CD14-positive monocyte (primary cell): Measurements from ENCODE around the gene HECTD1. TPM values are rescaled to one million over a fixed set of nuclear protein-coding genes. Genes with fewer than 3 reads are reported as not detected.

ENCODE experiments used
- DNase-seq, 3 donors: peaks; one replicate each; pipeline ENCODE4 v3.0.0-alpha.2; 2011 to 2022
- H2AFZ ChIP-seq: 2 replicates; pipeline ENCODE4 v1.6.0; 2012; ENCODE audit warnings: mild to moderate bottlenecking, low read depth, low read length, inconsistent platforms; ENCODE audit not compliant: insufficient read depth, poor library complexity, severe bottlenecking
- H3K27ac ChIP-seq, 2 donors: 1 replicate in 1 of 2; 2 replicates in 1 of 2; pipeline ENCODE4 v1.5.1; 2012 to 2013; ENCODE audit warnings: low read length in 2 of 2, control low read depth in 1 of 2, inconsistent platforms in 1 of 2, low read depth in 1 of 2, mild to moderate bottlenecking in 1 of 2
- H3K27me3 ChIP-seq, 2 donors: one replicate each; pipeline versions ENCODE4 v1.6.0 to v1.6.1; 2011 to 2013; ENCODE audit warnings: low read length in 2 of 2; ENCODE audit not compliant: control insufficient read depth in 2 of 2, insufficient read depth in 2 of 2
- H3K36me3 ChIP-seq, 2 donors: replicated peaks in 1 of 2; 1 replicate in 1 of 2; 2 replicates in 1 of 2; pipeline versions ENCODE4 v1.5.1 to v1.6.1; 2012 to 2013; ENCODE audit warnings: low read length in 2 of 2, control low read depth in 1 of 2, inconsistent platforms in 1 of 2, mild to moderate bottlenecking in 1 of 2; ENCODE audit not compliant: insufficient read depth in 2 of 2, control insufficient read depth in 1 of 2
- H3K4me1 ChIP-seq, 2 donors: 1 replicate in 1 of 2; 2 replicates in 1 of 2; pipeline versions ENCODE4 v1.5.1 to v1.6.1; 2012 to 2013; ENCODE audit warnings: low read length in 2 of 2, control low read depth in 1 of 2, inconsistent platforms in 1 of 2, mild to moderate bottlenecking in 1 of 2, moderate library complexity in 1 of 2; ENCODE audit not compliant: insufficient read depth in 2 of 2, control insufficient read depth in 1 of 2
- H3K4me2 ChIP-seq: replicated peaks from 2 replicates; pipeline ENCODE3; 2012; ENCODE audit warnings: low read length, moderate library complexity, mild to moderate bottlenecking; ENCODE audit not compliant: poor library complexity, severe bottlenecking; ENCODE audit errors: extremely low read depth
- H3K4me3 ChIP-seq, 3 experiments: fragments of 200-600 bp in 1 of 3; sonication (generic) in 1 of 3; replicated peaks in 1 of 3; 1 replicate in 2 of 3; 2 replicates in 1 of 3; pipeline ENCODE4 v1.5.1; 2011 to 2013; ENCODE audit warnings: low read length in 3 of 3, mild to moderate bottlenecking in 3 of 3, control low read depth in 2 of 3, low read depth in 2 of 3, inconsistent platforms in 1 of 3, moderate library complexity in 1 of 3
- H3K79me2 ChIP-seq: 2 replicates; pipeline ENCODE4 v1.6.0; 2012; ENCODE audit warnings: mild to moderate bottlenecking, control low read depth, inconsistent platforms, low read length, moderate library complexity; ENCODE audit not compliant: insufficient read depth
- H3K9ac ChIP-seq: 2 replicates; pipeline ENCODE4 v1.6.0; 2017; ENCODE audit warnings: low read length, mild to moderate bottlenecking; ENCODE audit not compliant: insufficient read depth, poor library complexity, severe bottlenecking
- H3K9me3 ChIP-seq, 2 donors: replicated peaks in 1 of 2; 1 replicate in 1 of 2; 2 replicates in 1 of 2; pipeline versions ENCODE4 v1.5.1 to v1.6.1; 2012 to 2013; ENCODE audit warnings: low read length in 2 of 2, control low read depth in 1 of 2; ENCODE audit not compliant: control insufficient read depth in 1 of 2, insufficient read depth in 1 of 2
- H4K20me1 ChIP-seq: 2 replicates; pipeline ENCODE4 v1.6.0; 2012; ENCODE audit warnings: mild to moderate bottlenecking, low read length, control low read depth, moderate library complexity; ENCODE audit not compliant: insufficient read depth
- H3K27ac Mint-ChIP-seq, 7 donors: one replicate each; pipeline ENCODE4 v1.8.0; 2020; ENCODE audit warnings: mild to moderate bottlenecking in 7 of 7, mixed read lengths in 7 of 7, moderate library complexity in 6 of 7, inconsistent platforms in 2 of 7
- H3K27me3 Mint-ChIP-seq, 3 donors: one replicate each; pipeline ENCODE4 v1.8.0; 2021 to 2022; ENCODE audit warnings: low read depth in 3 of 3, mild to moderate bottlenecking in 3 of 3, mixed read lengths in 3 of 3, moderate library complexity in 3 of 3, inconsistent platforms in 1 of 3
- H3K36me3 Mint-ChIP-seq, 2 donors: one replicate each; pipeline ENCODE4 v1.8.0; 2020; ENCODE audit warnings: mixed read lengths in 2 of 2, inconsistent platforms in 1 of 2, mild to moderate bottlenecking in 1 of 2
- H3K4me1 Mint-ChIP-seq: one replicate; pipeline ENCODE4 v1.8.0; 2020; ENCODE audit warnings: mild to moderate bottlenecking, mixed read lengths
- H3K4me3 Mint-ChIP-seq, 2 donors: one replicate each; pipeline ENCODE4 v1.8.0; 2020; ENCODE audit warnings: mild to moderate bottlenecking in 2 of 2, mixed read lengths in 2 of 2, moderate library complexity in 1 of 2
- H3K9me3 Mint-ChIP-seq, 7 donors: one replicate each; pipeline ENCODE4 v1.8.0; 2020 to 2022; ENCODE audit warnings: mixed read lengths in 7 of 7, mild to moderate bottlenecking in 6 of 7, moderate library complexity in 6 of 7, inconsistent platforms in 2 of 7
- WGBS: methylation state at CpG from one replicate; pipeline ENCODE4 v1.1.5; 2013; ENCODE audit warnings: missing lambda C conversion rate; ENCODE audit not compliant: insufficient coverage; 5-methylcytosine and 5-hydroxymethylcytosine counted together
- intact Hi-C, 2 donors: fragments of 100-400 bp; cut with micrococcal nuclease; formaldehyde crosslinking; loops; one replicate each; pipeline versions ENCODE4 v1.15.0 to v1.15.1; 2023
- polyA plus RNA-seq, 3 donors: library from polyadenylated mRNA; depleted of rRNA in 1 of 3; unstranded in 2 of 3; stranded (reverse) in 1 of 3; fragments of 300-500 nt in 2 of 3; fragments of >200 nt in 1 of 3; fragmentation: Illumina TruSeq in 2 of 3; gene quantifications; 1 replicate in 2 of 3; 2 replicates in 1 of 3; pipeline ENCODE4 v1.2.3, GENCODE V29; 2012 to 2021
- TF ChIP-seq, protein P1 (sequence below): fragments of 200-600 bp; IDR thresholded peaks from one replicate; pipeline ENCODE4 v1.8.0; 2022; ENCODE audit warnings: antibody characterized with exemption, mild to moderate bottlenecking

HECTD1 gene
- polyA plus RNA-seq, 3 donors = 12.7 to 55.9 (median 21.5) TPM

DNA sequence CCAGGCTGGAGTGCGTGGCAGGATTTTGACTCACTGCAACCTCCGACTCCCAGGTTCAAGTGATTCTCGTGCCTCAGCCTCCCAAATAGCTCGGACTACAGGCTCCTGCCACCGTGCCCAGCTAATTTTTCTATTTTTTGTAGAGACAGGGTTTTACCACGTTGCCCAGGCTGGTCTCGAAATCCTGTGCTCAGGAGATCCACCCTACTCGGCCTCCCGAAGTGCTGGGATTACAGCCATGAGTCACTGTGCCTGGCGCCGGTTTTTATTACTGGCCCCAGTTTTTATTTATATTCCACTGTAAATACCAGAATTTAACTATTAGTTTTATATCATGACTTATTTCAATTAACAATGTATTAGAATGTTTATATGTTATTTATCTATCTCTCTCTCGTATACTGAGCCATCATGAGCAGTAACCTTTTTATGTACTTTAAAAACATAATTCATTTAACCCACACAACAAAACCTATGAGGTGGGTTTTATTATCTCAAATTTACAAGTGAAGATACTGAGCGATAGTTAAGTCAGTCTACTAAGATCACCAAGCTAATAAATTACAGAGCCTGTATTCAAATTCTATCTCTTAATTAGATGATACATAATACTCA is 47.8 kb downstream of the HECTD1 start:
- H3K27me3 Mint-ChIP-seq = no peaks in the 10 kb centered on the region
- no peak for DNase-seq
- Histone ChIP-seq H3K36me3 (peaks cover 73 to 97% of the 10 kb centered on the region in 2 donors), H3K79me2 (no peaks in the 10 kb centered on the region), H3K4me3 (no peak overlapping the region), H3K4me2 (no peak overlapping the region), H2AFZ (no peak overlapping the region), H3K27me3 (no peaks in the 10 kb centered on the region), H3K9me3 (no peaks in the 10 kb centered on the region), H3K27ac (no peak overlapping the region), H4K20me1 (peaks cover 6% of the 10 kb centered on the region), H3K4me1 (no peaks in the 10 kb centered on the region), H3K9ac (no peak overlapping the region)
- H3K4me1 Mint-ChIP-seq = no peaks in the 10 kb centered on the region
- intact Hi-C loops = loop anchor here (10.0 kb wide), 2 partner anchors 55 to 195 kb away; no protein-coding TSS in a partner anchor
- 97% methylated on average over 3 of the region's 13 CpGs for WGBS
- TF ChIP-seq, protein P1, sequence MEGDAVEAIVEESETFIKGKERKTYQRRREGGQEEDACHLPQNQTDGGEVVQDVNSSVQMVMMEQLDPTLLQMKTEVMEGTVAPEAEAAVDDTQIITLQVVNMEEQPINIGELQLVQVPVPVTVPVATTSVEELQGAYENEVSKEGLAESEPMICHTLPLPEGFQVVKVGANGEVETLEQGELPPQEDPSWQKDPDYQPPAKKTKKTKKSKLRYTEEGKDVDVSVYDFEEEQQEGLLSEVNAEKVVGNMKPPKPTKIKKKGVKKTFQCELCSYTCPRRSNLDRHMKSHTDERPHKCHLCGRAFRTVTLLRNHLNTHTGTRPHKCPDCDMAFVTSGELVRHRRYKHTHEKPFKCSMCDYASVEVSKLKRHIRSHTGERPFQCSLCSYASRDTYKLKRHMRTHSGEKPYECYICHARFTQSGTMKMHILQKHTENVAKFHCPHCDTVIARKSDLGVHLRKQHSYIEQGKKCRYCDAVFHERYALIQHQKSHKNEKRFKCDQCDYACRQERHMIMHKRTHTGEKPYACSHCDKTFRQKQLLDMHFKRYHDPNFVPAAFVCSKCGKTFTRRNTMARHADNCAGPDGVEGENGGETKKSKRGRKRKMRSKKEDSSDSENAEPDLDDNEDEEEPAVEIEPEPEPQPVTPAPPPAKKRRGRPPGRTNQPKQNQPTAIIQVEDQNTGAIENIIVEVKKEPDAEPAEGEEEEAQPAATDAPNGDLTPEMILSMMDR = no peak
- no peak overlapping the region for H3K4me3 Mint-ChIP-seq
- H3K9me3 Mint-ChIP-seq = no peaks in the 10 kb centered on the region
- no peak overlapping the region for H3K27ac Mint-ChIP-seq
- peaks cover 51 to 89% of the 10 kb centered on the region in 2 donors for H3K36me3 Mint-ChIP-seq

DNA sequence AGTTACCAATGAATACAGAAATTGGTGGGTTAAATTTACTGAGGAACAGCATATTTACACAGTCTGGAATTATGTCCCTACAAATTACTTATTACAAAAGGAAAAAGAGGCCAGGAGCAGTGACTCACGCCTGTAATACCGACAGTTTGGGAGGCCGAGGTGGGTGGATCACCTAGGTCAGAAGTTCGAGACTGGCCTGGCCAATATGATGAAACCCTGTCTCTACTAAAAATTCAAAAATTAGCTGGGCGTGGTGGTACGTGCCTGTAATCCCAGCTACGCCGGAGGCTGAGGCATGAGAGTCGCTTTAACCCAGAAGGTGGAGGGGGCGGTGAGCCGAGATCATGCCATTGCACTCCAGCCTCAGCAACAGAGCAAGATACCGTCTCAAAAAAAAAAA is 52.6 kb downstream of the HECTD1 start:
- H3K9me3 Mint-ChIP-seq = peaks cover 0 to 2% (median 0%) of the 10 kb centered on the region in 7 donors
- H3K4me3 Mint-ChIP-seq = no peak overlapping the region
- no peaks in the 10 kb centered on the region for H3K9me3 ChIP-seq
- peaks cover 69 to 84% of the 10 kb centered on the region in 2 donors for H3K36me3 ChIP-seq
- WGBS = 95% methylated on average over 6 of the region's 12 CpGs
- H2AFZ ChIP-seq = no peak overlapping the region
- no peaks in the 10 kb centered on the region for H3K27me3 ChIP-seq
- no peaks in the 10 kb centered on the region for H3K27me3 Mint-ChIP-seq
- no peaks in the 10 kb centered on the region for H3K4me1 Mint-ChIP-seq
- no peak for DNase-seq
- no peak overlapping the region for H3K4me3 ChIP-seq
- H3K4me1 ChIP-seq = no peaks in the 10 kb centered on the region
- H3K36me3 Mint-ChIP-seq = peaks cover 57 to 84% of the 10 kb centered on the region in 2 donors
- TF ChIP-seq, protein P1 = no peak
- H3K27ac Mint-ChIP-seq = peak overlapping the region in 3 of 7 donors; percentile 21 to 48 (median 25)
- H3K79me2 ChIP-seq = peaks cover 4% of the 10 kb centered on the region
- no peak overlapping the region for H3K9ac ChIP-seq
- intact Hi-C loops = loop anchor here (5.0 to 10.0 kb wide), 2 partner anchors 38 to 50 kb away; no protein-coding TSS in a partner anchor
- H3K27ac ChIP-seq = no peak overlapping the region
- peaks cover 6% of the 10 kb centered on the region for H4K20me1 ChIP-seq
- H3K4me2 ChIP-seq = no peak overlapping the region
